CD4-positive, alpha-beta T cell treated with Interleukin-4 for 1 hour (primary cell): ENCODE results near the gene NIM1K.
"Not testable (repeated sequence)": the region's sequence is repeated elsewhere in the genome, so short reads cannot be mapped to it uniquely, and the experiment has no call there.

Experiments
- DNase-seq, 2 donors: peaks; one replicate each; pipeline ENCODE4 v3.0.0-alpha.2; 2020 to 2022

NIM1K gene

DNA sequence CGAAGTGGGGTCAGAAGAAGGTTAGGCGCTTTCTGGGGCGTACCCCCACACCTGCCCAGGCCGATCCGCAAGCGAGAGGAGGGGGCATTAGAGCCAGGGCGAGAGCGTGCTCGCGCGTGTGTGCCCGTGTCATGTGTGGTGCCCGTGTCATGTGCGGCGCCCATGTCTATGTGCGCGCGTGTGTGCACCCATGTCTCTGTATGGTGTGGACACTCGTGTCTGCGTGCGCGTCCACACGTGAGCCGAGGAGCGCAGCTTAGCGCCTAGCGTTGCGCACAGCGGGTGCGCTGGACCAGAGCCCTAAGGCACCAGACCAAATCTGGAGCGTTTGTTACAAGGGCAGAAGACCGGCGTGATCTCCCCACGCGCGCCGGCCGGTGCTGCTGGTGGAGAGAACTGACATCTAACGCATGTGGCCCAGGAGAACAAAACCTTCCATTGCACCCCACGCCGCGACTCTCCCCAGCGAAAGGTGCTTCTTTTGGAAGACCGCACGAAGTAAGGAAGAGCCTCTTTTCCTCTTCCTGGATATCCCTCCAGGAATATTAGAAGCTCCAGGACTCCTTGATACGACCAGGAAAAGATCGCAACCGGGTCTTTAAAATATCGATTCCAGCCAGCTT is 644 bp downstream of the NIM1K start:
- DNase-seq: peak; percentile 15 to 18

DNA sequence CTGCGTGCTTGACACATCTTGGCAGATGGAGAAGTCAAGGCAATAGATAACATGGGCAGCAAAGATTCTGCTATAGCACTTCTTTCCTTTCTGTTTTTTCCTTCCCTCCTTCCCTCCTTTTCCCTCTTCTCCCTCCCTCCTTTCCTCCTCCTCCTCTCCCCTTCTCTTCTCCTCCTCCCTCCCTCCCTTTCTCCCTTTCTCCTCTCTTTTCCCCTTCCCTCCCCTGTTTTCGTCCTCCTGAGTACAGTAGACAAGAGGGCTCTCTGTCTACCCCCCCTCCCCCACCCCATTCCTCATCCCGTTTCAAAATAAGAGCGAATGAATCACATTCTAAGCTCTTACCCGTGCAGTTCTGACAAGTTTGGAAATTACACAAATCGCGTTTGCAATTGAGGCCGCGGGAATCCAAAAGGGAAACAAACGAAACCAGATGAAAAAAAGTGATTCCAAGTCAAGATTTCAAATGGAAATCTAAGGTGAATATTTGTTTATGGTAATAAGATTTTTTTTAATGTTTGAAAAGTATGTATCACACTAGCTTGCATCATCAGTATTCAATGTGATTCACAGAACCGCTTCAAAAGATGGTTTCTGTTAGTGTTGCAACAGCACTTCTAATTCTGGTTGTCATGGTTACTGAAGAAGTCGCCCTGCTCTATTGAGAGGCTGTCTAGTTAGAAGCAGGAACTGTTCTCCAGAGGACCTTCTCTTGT is 1.3 kb downstream of the NIM1K start:
- DNase-seq: peak; percentile 44 to 63

DNA sequence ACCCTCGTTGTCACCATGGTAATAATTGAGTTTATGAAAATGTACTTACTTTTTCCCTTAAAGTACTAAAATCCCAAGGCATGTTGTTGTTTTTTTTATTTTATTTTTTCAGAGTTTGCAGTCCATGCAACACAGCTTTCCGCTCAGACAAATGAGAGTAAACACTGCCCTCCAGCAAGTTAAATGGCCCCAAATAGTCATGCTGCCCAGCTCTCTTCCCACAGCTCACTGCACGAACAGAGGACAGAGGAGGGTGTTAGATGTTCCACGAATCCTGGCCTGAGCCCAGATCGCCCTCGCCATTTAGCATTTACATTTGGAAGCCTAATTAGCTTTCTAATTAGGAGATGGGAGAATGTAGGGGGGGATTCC is 1.9 kb downstream of the NIM1K start:
- no peak for DNase-seq

DNA sequence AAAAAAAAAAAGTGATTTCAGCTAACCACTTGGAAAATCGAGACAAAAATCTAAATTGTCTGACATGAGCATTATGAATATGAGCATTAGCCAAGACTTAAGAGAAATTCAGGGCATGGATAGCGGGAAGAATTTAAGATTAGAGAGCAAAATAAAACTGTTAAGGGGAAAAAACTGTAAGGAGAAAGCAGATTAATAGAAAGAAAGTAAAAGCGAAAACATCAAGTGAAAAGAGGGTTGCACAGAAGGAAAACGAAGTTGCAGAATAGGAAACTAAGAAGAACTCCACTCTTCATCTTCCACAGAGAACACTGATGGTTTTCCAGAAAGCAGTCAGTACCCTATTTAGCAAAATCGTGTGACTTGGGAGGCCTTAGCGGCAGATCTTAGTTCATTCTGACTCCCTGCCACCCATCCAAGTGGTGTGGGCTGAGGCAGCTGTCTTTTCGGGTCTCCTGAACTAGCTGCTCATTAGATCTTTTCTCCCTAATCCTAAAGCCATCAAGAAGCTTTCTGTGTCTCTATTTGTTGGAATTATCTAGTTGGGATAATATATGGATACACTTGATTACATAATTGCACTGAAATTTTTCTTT is 3.7 kb downstream of the NIM1K start:
- DNase-seq: no peak

DNA sequence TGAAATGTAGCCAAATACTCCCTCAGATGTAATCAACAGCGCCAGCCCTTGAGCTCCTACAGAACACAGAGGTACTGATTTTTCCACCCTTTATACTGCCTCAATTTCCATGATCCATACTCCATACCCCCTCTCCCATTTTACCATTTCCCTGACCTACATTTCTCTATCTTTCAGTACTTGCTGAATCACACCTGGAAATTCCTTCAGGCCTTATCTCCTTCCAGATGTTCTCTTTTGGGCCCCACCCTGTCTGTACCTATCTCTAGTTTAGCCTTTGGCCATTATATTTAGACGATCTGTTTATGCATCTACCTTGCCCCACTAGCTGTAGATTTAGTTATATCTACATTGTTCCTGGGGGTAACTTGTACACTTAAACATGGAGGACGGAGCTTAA is 5.5 kb downstream of the NIM1K start:
- DNase-seq: no peak

DNA sequence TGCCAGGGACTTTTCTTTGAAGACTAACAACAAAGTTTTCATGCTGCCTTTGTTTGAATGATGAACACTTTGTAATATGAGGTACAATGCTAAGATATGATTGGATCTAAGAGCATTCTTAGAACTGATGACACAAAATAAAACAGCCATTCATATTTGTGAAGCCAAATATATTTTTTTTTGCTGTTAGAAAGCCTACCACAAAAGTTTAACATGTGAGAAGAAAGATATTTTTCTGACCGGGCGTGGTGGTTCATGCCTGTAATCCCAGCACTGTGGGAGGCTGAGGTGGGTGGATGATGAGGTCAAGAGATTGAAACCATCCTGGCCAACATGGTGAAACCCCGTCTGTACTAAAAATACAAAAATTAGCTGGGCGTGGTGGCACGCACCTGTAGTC is 9.4 kb downstream of the NIM1K start:
- DNase-seq: not testable (repeated sequence)

DNA sequence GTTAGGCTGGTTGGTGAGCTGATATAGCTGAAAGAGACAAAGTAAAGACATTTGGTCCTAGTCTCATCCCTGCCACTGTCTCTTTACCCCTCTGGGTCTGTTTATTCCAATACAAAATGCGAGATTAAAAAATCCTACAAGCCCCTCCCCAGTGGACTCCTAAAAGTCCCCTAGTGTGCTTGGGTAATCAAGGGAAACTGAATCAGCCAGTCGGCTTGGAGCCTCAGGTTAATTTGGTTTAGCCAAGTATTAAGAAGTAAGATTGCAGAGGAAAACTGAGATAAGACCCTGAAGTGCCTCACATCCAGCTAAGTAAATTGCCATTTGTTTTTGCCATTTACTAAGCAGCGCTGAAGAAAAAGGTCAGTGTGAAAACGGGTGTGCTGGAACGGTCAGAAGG is 10.4 kb downstream of the NIM1K start:
- DNase-seq: no peak

DNA sequence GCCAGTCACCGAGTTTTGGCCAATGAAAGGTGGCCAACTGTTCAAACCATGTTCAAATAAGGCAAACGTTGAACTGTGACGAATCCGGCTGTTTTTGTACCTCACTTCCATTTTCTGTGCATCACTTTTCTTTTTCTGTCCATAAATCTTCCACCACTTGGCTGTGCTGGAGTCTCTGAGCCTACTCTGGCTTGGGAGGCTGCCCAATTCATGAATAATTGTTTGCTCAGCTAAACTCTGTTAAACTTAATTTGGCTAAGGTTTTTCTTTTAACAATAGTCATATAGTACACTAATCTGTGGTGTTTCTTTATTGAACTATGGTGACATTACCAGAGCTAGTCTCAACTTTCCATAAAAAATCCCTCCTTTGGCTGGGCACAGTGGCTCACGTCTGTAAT is 11.3 kb downstream of the NIM1K start:
- DNase-seq: no peak

DNA sequence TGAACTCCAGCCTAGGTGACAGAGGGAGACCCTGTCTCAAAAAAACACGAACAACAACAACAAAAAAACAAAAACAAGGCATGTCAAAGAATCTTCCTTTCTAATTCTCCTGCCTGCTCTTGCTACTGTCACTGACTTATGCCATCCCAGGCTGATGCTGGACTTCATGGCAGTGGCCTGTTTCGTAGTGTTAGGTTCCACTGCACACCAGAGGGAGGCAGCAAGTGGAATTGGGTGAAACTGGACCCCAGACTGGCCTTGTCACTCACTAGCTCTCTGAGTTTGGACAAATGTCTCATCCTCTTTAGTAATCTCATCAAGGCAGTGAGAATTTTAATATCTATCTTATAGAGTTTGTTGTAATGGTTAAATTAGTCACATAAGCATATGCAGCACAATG is 12.9 kb downstream of the NIM1K start:
- DNase-seq: no peak

DNA sequence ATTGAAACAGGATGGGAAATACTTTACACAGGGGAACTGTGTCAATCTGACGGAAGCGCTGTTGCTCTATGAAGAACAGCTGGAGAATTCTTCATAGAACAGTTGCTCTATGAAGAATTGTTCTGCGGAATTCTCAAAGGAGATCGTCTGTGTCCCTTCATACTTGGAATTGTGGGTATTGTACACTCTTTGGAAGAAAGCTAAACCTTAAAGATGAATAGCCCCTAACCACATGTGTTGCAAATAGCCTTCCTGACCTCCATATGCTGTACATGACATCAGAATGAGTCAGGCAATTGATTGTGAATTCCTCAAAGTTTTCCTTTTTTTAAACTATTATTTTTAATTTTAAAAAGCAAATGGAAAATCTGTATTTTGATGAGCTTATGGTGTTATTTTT is 15.6 kb downstream of the NIM1K start:
- no peak for DNase-seq

DNA sequence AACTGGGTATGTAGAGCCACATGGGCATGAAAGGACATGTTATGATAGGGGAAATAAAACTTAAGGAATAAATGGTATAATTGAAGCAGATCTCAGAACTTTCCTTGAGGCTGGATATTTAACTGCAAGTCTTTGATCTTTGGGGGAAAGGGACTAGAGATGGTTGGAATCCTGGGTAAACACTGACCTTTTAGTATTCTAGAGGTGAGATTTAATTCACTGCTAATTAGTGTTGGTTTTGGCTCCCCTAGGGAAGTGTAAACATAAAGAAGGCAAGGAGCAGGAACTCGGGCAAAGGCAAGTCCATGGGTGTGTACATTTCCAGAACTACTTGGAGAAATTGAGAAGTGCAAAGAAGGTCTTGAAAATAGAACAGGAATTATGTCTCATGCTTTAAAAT is 16.6 kb downstream of the NIM1K start:
- DNase-seq: no peak

DNA sequence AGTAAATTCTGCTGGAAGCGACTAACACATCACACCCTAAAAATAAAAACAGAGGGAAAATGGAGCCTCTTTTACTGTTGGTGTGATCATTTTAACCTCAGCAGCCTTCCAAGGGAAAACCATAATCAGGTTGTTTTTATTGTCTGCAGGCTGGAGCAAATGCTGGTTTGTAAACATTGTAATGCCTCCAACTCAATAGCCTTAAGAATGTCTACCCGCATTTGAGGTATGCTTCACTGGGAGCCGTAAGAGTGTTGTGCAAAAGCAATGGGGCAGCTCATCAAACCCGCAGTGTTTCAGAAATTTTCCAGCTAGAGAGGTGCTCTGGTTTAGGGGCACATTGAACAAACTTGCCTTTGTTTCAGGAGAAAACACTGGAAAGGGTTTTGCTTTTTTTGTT is 17.0 kb downstream of the NIM1K start:
- DNase-seq: no peak

DNA sequence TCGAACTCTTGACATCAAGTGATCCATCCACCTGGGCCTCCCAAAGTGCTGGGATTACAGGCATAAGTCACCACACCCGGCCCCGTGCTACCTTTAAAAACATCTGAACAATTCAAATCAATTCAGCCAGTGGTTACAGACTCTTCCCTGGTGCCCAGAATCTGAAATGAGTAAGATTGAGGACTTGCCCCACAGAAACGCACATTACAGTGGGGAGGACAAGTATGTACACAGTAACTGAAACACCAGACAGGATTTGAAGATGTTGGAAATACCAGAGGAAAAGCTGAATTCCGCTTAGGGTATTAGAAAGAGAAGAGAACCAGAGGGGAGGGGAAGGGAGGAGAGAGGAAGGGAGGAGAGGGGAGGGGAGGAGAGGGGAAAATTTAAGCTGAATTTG is 17.8 kb downstream of the NIM1K start:
- DNase-seq: no peak

DNA sequence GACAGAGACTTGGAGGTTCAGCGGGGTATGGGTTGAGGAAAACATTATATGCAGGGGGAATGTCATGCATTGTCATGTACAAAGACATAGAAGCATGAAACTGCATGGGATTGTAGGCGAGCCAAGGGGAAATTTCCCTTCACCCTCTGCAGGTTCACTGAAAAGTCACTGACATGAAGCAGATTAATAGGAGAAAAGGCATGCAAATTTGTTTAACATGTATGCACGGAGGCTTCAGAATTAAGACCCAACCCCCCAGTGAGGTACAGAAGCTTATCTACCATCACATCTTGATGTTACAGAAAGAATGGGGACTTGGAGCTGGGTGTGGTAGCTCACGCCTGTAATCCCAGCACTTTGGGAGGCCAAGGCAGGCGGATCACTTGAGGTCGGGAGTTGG is 18.5 kb downstream of the NIM1K start:
- no peak for DNase-seq

DNA sequence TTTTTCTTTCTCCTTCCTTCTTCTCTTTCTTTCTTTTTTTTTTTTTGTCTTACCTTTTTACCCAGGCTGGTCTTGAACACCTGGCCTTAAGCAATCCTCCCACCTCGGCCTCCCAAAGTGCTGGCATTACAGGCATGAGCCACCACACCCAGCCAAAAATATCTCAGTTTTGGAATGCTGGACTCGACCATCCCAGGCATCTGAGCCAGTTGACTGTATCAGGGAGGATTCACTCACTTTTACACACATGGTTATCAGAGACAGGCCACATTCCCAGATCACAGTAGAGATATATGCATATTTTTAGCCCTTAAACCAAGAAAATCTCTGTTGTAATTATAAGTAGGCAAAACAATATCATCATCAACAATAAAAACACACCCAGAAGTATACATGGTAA is 21.9 kb downstream of the NIM1K start:
- no peak for DNase-seq

DNA sequence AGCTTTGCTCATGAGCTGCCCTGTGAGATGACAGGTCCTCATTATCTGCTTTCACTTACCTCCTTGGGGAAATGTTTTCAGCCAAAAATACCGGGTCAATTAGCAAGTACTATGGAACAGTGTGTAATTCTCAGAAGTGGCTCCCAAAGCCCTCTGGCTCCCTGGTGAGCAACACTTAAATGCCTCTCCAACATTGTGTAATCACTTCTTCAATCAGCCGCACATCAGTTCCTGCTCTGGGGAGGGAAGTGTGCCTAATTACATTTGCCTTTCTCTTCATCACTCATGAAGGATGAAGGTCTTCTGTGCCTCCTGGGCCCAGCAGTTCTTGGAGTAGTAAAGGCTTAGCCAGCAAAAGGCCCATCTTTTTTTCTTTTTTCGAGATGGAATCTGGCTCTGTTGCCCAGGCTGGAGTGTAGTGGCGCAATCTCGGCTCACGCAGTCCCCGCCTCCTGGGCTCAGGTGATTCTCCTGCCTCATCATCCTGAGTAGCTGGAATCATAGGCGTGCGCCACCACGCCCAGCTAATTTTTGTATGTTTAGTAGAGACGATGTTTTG is 23.1 kb downstream of the NIM1K start:
- no peak for DNase-seq

DNA sequence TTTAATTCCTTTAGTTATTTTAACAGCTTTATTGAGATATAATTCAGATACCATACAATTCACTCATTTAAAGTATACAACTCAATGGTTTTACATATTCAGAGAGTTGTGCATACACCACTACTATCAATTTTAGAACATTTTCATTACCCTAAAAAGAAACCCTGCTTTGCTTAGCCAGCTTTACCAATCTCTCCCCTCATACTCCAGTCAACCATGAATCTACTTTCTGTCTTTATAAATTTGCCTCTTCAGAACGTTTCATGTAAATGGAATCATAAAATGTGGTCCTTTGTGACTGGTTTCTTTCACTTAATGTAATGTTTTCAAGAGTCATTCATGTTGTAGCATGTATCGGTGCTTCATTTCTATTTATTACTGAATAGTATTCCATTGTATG is 24.9 kb downstream of the NIM1K start:
- no peak for DNase-seq

DNA sequence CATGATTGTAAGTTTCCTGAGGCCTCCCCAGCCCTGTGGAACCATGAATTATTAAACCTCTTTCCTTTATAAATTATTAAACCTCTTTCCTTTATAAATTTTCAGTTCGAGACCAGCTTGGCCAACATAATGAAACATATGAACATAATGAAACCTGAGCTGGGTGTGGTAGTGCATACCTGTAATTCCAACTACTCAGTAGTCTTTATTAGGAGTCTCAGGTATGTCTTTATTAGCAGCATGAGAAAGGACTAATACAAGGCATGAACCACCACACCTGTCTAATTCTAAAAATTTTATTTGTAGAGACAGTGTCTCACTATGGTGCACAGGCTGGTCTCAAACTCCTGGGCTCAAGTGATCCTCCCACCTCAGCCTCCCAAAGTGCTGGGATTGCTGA is 27.1 kb downstream of the NIM1K start:
- DNase-seq: no peak

DNA sequence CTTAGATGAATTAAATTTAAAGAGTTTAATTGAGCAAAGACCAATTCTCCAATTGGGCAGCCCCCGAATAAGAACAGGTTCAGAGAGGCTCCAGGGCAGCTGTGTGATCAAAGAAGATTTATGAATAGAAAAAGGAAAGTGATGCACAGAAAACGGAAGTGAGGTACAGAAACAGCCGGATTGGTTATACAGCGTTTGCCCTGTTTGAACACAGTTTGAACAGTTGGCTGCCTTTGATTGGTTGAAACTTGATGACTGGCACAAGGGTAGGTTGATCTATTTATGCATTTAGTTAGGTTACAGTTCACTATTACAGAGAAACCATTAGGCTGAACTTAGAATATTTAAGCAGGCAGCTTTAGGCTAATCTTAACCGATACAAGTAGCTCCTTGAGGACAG is 29.5 kb downstream of the NIM1K start:
- no peak for DNase-seq

DNA sequence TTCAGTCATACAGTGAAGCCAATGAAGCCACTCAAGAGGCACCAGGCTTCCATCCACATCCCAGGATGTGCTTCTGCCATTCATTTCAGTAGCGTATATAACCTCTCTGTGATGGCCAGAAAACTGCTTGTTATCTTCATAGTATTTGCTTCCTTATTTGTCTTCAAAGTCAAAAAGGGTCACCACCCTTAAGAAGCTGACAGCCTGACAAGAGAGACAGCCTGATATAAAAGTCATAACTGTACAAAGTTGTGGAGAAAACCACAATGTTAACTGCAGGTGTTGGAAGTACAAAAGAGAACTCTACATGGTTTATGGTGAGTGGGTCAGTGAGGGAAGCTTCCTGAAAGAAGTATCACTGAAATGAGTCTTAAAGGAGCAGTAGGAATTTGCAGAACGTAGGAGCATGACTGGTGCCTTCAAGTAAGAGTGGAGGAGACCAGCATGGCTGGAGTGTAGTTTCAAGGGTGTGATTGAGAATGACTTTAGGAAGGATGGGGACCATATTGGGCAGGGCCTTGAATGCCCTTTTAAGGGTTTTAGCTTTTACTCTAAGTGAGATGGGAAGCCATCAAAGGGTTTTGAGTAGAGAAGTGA is 33.7 kb downstream of the NIM1K start:
- DNase-seq: no peak

DNA sequence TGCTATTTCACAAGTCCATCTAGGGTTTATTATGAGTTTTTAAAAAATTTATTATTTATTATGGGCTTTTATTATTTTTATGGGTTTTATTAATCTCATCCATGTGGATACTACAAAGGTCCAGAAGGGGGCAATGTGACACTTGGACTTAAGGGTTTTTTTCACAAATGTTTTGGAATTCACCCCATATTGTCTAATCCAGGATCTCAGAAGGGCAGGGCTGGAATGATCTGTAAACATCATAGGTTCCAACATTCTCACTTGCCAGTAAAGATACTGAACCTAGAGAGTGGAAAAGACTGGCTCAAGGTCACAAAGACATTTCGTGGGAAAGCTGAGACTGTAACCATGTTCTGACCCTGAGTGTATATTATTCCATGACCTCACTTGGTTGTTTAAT is 35.6 kb downstream of the NIM1K start:
- no peak for DNase-seq

DNA sequence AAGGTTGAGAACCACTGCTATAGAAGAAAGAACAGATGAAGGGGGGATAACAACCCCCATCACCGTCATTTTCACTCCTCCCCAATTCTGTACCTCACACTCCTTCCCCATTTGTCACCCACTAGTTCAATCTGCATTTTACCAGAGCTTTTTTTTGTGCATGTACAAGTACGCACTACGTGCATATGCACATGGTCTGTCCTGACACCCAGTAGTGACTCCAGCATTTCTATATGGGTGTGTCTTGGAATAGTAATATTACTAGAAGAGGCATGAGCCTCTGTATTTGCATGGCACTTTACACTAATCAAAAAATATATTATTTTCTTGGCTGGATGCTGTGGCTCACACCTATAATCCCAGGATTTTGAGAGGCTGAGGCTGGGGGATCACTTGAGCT is 38.7 kb downstream of the NIM1K start:
- no peak for DNase-seq

DNA sequence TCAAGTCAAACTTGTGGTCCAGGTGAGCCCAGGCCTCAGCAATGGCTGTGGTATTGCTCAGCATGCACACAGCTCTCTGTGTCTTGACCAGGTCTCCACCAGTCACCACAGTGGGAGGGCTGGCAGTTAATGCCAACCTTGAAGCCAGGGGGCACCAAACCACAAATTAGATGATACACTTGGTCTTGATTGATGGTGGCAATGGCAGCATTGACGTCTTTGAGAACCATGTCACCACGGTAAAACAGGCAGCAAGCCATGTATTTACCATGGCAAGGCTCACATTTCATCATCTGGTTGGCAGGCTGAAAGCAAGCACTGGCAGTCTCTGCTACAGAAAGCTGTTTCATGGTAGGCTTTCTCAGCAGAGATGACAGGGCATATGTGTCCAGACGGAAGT is 40.0 kb downstream of the NIM1K start:
- DNase-seq: no peak
